Transverse colon (tissue), 4 donors: ENCODE data around the gene ZCCHC17.

ENCODE experiments used
- POLR2A ChIP-seq: fragments of 450-650 bp; IDR thresholded peaks from one replicate; pipeline ENCODE4 v1.6.1; 2016; ENCODE audit warnings: antibody characterized with exemption, mild to moderate bottlenecking, moderate library complexity
- POLR2AphosphoS5 ChIP-seq, 3 donors: sonication (generic); formaldehyde crosslinking; IDR thresholded peaks; one replicate each; pipeline ENCODE4 v1.6.1; 2016; ENCODE audit warnings: antibody characterized with exemption in 3 of 3
- TF ChIP-seq, protein P1 (sequence below), 5 experiments: fragments of 200-600 bp in 3 of 5; fragments of 450-650 bp in 2 of 5; sonication (generic) in 3 of 5; IDR thresholded peaks; 1 replicate in 2 of 5; 2 replicates in 3 of 5; pipeline ENCODE4 v1.5.1; 2016 to 2017; ENCODE audit warnings: antibody characterized with exemption in 5 of 5, inconsistent platforms in 3 of 5, mild to moderate bottlenecking in 2 of 5, moderate library complexity in 1 of 5

DNA sequence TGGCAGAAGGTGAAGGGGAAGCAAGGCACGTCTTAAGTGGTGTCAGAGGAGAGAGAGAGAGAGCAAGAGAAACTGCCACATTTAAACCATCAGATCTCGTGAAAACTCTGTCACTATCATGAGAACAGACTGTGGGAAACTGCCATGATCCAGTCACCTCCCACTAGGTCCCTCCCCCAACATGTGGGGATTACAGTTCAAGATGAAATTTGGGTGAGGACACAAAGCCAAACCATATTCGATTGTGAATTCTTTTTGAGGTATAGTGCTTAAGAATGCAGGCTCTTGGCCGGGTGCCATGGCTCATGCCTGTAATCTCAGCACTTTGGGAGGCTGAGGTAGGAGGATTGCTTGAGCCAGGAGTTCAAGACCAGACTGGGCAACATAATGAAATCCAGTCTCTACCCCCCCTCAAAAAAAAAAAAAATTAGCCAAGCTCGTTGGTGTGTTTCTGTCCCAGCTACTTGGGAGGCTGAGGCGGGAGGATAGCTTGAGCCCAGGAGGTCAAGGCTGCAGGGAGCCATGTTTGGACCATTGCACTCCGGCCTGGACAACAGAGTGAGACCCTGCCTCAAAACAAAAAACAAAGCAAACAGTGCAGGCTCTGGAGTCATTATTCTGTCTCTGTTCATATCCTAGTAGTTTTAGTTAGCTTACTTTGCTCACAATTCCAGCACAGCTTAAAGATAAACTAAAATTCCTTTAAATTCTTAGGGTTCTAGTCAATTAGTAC is 6.0 kb downstream of the ZCCHC17 start:
- TF ChIP-seq, protein P1, sequence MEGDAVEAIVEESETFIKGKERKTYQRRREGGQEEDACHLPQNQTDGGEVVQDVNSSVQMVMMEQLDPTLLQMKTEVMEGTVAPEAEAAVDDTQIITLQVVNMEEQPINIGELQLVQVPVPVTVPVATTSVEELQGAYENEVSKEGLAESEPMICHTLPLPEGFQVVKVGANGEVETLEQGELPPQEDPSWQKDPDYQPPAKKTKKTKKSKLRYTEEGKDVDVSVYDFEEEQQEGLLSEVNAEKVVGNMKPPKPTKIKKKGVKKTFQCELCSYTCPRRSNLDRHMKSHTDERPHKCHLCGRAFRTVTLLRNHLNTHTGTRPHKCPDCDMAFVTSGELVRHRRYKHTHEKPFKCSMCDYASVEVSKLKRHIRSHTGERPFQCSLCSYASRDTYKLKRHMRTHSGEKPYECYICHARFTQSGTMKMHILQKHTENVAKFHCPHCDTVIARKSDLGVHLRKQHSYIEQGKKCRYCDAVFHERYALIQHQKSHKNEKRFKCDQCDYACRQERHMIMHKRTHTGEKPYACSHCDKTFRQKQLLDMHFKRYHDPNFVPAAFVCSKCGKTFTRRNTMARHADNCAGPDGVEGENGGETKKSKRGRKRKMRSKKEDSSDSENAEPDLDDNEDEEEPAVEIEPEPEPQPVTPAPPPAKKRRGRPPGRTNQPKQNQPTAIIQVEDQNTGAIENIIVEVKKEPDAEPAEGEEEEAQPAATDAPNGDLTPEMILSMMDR (IDR thresholded peaks at IDR 0.05), result no peak
- no peak for TF ChIP-seq POLR2AphosphoS5 (IDR thresholded peaks at IDR 0.05)
- TF ChIP-seq POLR2A, result no peak
